Measurements from ENCODE around the gene STPG3. TPM values are rescaled to one million over a fixed set of nuclear protein-coding genes. Genes with fewer than 3 reads are reported as not detected.

Gene STPG3
- total and polyA plus RNA-seq, 9 of the 15 experiments (the other 6 are each of a cell fraction or from before 2014, with no cell fraction given): not detected

DNA sequence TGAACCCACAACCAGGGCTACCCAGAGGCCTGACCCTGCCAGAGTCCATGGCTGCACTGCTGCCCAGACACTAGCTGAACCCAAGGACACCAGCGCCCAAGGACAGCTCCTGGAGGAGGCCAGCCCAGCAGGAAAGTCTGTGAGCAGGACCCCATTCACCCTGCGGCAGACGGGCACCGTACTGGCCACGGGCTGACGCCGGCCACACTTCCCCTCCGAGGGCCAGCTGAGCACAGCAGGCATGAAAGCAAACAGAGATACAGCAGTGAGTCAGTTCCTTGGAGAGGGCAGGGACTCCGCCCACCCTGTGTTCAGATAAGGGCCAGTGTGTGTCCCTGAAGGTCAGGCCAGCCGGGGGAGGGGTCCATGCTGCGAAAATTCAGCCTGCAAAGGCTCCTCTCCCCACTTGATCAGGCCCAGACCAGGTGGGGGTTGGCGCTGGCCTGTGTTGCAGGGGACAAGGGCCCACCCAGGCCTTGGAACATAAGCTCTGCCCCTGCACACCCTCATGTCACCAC lies 32.3 kb upstream of the STPG3 start (continued):
- TF ChIP-seq RFX7 (CRISPR knock-in tag; IDR thresholded peaks at IDR 0.05) (no peak), MTA2 (IDR thresholded peaks at IDR 0.05; ENCODE audit: low read depth) (peak; percentile 27; the same call in 1 of the 2 replicates), ZNF696 (CRISPR knock-in tag; conservative IDR thresholded peaks at IDR 0.05) (no peak), ADNP (tag; IDR thresholded peaks at IDR 0.05) (no peak), POLR2A (conservative IDR thresholded peaks at IDR 0.05) (peak; percentile 57), DPF2 (IDR thresholded peaks at IDR 0.05) (peak; percentile 96), POLR2AphosphoS2 (IDR thresholded peaks at IDR 0.05; ENCODE audit: low read length) (peak; percentile 74; the same call in 1 of the 2 replicates), BRD9 (IDR thresholded peaks at IDR 0.05; ENCODE audit: low read depth, partially characterized antibody) (no peak), SREBF1 (IDR thresholded peaks at IDR 0.05; ENCODE audit: borderline replicate concordance, low read depth, low read length) (no peak), DIDO1 (tag; IDR thresholded peaks at IDR 0.05; ENCODE audit: low read depth) (no peak), NR2C2 (CRISPR knock-in tag; IDR thresholded peaks at IDR 0.05) (no peak), NR2C2 (tag; IDR thresholded peaks at IDR 0.05) (peak; percentile 56), STAG1 (CRISPR knock-in tag; IDR thresholded peaks at IDR 0.05; ENCODE audit: borderline replicate concordance) (no peak), SMARCC2 (IDR thresholded peaks at IDR 0.05; ENCODE audit: low read depth) (0 out of 2 replicates have a peak, but pooled peaks have one; percentile 53), U2AF2 (optimal IDR thresholded peaks at IDR 0.05; ENCODE audit: low read depth, low read length) (no peak), ZNF561 (CRISPR knock-in tag; conservative IDR thresholded peaks at IDR 0.05) (no peak), SLC30A9 (CRISPR knock-in tag; IDR thresholded peaks at IDR 0.05) (no peak), ZNF41 (CRISPR knock-in tag; conservative IDR thresholded peaks at IDR 0.05) (0 out of 2 replicates have a peak, but pooled peaks have one; percentile 40)
- TF ChIP-seq, protein P1, sequence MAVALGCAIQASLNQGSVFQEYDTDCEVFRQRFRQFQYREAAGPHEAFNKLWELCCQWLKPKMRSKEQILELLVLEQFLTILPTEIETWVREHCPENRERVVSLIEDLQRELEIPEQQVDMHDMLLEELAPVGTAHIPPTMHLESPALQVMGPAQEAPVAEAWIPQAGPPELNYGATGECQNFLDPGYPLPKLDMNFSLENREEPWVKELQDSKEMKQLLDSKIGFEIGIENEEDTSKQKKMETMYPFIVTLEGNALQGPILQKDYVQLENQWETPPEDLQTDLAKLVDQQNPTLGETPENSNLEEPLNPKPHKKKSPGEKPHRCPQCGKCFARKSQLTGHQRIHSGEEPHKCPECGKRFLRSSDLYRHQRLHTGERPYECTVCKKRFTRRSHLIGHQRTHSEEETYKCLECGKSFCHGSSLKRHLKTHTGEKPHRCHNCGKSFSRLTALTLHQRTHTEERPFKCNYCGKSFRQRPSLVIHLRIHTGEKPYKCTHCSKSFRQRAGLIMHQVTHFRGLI (CRISPR knock-in tag; IDR thresholded peaks at IDR 0.05): no peak
- TF ChIP-seq, protein P2, sequence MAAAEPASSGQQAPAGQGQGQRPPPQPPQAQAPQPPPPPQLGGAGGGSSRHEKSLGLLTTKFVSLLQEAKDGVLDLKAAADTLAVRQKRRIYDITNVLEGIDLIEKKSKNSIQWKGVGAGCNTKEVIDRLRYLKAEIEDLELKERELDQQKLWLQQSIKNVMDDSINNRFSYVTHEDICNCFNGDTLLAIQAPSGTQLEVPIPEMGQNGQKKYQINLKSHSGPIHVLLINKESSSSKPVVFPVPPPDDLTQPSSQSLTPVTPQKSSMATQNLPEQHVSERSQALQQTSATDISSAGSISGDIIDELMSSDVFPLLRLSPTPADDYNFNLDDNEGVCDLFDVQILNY (CRISPR knock-in tag; IDR thresholded peaks at IDR 0.05): 0 out of 2 replicates have a peak, but pooled peaks have one; percentile 33
- TF ChIP-seq, protein P3, sequence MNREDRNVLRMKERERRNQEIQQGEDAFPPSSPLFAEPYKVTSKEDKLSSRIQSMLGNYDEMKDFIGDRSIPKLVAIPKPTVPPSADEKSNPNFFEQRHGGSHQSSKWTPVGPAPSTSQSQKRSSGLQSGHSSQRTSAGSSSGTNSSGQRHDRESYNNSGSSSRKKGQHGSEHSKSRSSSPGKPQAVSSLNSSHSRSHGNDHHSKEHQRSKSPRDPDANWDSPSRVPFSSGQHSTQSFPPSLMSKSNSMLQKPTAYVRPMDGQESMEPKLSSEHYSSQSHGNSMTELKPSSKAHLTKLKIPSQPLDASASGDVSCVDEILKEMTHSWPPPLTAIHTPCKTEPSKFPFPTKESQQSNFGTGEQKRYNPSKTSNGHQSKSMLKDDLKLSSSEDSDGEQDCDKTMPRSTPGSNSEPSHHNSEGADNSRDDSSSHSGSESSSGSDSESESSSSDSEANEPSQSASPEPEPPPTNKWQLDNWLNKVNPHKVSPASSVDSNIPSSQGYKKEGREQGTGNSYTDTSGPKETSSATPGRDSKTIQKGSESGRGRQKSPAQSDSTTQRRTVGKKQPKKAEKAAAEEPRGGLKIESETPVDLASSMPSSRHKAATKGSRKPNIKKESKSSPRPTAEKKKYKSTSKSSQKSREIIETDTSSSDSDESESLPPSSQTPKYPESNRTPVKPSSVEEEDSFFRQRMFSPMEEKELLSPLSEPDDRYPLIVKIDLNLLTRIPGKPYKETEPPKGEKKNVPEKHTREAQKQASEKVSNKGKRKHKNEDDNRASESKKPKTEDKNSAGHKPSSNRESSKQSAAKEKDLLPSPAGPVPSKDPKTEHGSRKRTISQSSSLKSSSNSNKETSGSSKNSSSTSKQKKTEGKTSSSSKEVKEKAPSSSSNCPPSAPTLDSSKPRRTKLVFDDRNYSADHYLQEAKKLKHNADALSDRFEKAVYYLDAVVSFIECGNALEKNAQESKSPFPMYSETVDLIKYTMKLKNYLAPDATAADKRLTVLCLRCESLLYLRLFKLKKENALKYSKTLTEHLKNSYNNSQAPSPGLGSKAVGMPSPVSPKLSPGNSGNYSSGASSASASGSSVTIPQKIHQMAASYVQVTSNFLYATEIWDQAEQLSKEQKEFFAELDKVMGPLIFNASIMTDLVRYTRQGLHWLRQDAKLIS (CRISPR knock-in tag; IDR thresholded peaks at IDR 0.05): no peak
- TF ChIP-seq, protein P4, sequence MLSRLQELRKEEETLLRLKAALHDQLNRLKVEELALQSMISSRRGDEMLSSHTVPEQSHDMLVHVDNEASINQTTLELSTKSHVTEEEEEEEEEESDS (CRISPR knock-in tag; IDR thresholded peaks at IDR 0.05): no peak
- TF ChIP-seq, protein P5, sequence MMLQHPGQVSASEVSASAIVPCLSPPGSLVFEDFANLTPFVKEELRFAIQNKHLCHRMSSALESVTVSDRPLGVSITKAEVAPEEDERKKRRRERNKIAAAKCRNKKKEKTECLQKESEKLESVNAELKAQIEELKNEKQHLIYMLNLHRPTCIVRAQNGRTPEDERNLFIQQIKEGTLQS (IDR thresholded peaks at IDR 0.05): peak; percentile 77
- TF ChIP-seq, protein P5 (CRISPR knock-in tag; conservative IDR thresholded peaks at IDR 0.05): 0 out of 2 replicates have a peak, but pooled peaks have one; percentile 27
